AG10803 (cell line): ENCODE results near the gene RHCG.

ENCODE experiments used
- DNase-seq: peaks from one replicate; pipeline ENCODE4 v3.0.0; 2010; ENCODE audit warnings: low read depth
- H3K4me3 ChIP-seq: 2 replicates; pipeline ENCODE4 v1.5.1; 2011; ENCODE audit warnings: mild to moderate bottlenecking, low read length, control low read depth
- TF ChIP-seq, protein P1 (sequence below): conservative IDR thresholded peaks from 2 replicates; pipeline ENCODE4 v1.5.1; 2011; ENCODE audit warnings: mild to moderate bottlenecking, low read length, control low read depth, inconsistent platforms

The RHCG gene

DNA sequence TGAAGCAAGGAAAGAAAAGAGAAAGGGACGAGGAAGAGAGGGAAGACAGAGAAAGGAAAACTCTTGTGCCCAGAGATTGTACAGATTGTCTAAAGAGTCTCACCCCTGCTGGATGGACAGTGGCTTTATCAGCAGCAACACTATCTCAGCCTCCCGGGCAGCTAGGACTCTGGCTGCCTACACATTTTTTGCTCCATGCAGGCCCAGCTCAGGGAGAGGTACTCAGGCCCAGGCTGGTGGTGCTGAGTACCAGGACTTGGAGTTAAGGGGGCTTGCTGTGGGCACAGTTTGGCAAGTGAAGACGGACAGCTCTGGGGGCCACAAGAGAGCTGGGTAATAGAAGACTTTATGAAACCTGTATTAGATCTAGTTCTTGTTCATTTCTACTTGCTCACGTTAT lies 19.1 kb upstream of the RHCG start:
- TF ChIP-seq, protein P1, sequence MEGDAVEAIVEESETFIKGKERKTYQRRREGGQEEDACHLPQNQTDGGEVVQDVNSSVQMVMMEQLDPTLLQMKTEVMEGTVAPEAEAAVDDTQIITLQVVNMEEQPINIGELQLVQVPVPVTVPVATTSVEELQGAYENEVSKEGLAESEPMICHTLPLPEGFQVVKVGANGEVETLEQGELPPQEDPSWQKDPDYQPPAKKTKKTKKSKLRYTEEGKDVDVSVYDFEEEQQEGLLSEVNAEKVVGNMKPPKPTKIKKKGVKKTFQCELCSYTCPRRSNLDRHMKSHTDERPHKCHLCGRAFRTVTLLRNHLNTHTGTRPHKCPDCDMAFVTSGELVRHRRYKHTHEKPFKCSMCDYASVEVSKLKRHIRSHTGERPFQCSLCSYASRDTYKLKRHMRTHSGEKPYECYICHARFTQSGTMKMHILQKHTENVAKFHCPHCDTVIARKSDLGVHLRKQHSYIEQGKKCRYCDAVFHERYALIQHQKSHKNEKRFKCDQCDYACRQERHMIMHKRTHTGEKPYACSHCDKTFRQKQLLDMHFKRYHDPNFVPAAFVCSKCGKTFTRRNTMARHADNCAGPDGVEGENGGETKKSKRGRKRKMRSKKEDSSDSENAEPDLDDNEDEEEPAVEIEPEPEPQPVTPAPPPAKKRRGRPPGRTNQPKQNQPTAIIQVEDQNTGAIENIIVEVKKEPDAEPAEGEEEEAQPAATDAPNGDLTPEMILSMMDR, result no peak
- H3K4me3 ChIP-seq, result no peak overlapping the region
- no peak for DNase-seq

DNA sequence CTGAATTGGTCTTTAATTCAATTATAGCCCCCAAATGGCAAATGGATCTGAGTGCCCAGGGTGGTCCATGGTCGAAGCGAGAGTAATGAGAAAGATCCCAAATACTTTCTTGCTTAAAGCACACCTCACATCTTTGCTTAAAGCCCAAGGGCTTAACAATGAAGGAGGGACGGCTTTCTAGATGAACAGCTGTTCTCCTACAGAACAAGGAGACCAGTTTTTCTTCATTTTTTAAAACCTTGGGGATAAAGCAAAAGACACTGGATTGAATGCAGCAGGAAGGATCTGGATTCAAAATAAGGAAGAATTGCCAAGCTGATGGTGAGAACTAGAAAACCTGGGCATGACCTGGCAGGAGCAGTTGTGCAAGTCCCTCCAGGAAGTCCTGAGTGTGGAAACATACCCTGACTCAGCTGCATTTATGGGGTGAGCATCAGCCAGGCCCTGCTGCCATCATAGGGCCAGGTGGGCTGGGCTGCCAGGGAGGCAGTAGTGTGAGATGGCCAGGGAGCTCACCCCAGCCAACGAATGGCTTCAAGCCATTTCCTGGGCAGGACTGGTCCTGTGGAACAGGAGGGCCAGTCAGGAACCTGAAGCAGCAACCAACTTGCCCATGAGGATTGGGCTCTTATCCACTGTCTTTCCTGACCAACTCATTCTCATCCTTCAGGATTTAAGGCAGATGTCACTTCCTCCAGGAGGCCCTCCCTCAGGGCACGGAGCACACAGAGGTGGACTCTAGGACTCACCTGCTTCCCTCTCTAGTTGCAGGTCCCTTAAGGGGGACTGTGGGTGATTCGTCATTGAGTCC lies 18.4 kb upstream of the RHCG start:
- DNase-seq, result no peak
- TF ChIP-seq, protein P1, result no peak
- H3K4me3 ChIP-seq, result no peak overlapping the region

DNA sequence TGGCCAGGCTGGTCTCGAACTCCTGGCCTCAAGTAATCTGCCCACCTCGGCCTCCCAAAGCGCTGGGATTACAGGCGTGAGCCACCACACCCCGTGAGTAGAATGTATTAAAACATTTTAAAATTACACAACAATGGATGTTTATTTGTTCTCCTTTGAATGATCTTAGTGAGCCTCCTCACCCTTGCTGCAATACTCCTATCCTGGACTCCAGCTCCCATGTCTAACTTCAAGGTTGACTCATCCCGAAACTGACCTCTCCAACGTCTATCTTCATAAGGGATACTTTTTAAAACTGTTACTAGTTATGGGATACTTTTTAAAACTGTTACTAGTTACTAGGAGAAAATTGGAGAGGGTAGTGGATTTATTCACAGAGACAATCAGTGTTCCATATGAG lies 17.8 kb upstream of the RHCG start:
- no peak overlapping the region for H3K4me3 ChIP-seq
- TF ChIP-seq, protein P1, result no peak
- DNase-seq, result no peak

DNA sequence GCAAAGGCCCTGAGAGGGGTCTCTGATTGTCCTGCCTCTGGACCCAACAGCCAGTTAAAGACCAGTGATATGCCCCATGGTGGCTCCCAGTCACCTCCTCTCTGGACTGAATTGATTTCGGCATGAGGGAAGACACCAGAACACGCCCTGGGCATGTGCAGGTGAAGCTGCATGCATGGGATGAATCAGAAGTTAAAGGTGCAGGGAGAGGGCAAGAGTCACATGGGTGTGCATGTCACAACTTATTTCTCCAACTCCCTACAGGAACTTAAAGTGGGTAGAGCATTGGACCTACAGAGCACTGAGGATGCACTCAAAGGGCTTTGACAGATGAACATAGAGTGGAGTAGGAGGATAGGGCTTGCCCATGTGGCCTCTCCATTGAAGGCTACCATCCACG lies 16.9 kb upstream of the RHCG start:
- DNase-seq, result no peak
- TF ChIP-seq, protein P1, result no peak
- no peak overlapping the region for H3K4me3 ChIP-seq

DNA sequence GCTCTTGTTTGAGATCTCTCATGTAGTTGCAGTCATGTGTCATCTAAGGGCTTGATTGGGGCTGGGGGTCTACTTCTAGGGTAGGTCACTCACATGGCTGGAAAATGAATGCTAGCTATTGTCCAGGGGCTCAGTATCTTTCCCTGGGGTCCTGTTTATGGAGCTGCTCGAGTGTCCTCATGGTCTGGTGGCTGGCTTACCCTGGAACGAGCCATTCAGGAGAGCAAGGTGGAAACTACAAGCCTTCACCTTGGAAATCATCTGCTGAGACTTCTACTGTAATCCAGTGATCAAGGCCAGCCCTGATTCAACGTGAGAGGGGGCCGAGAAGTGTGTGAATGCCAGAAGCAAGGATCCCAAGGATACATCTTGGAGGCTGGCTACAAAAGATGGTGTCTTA lies 16.2 kb upstream of the RHCG start:
- DNase-seq, result no peak
- no peak overlapping the region for H3K4me3 ChIP-seq
- TF ChIP-seq, protein P1, result no peak

DNA sequence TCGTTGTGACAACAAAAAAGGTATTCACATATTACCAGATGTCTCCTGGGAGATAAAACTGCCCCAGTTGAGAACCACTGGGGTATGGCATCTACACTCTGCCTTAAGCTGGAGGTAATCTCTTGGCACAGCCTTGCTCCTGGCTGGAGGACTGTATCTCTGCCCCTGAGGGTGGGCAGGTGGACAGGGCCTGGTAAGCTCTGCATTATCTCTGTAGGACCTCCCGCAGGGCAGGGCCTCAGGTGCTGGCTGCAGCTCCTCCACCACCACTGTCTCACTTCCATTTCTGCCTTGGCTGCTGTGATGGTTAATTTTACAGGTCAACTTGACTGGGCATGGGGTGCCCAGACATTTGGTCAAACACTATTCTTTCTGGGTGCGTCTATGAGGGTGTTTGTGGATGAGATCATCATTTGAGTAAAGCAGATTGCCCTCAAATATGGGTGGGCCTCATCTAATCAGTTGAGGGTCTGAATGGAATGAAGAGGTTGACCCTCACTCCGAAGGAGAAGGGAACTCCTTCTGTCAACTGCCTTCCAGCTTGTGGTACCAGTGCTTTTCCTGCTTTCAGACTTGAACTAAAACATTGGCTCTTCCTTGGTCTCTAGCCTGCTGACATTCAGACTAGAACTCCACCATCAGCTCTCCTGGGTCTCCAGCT lies 9.8 kb upstream of the RHCG start:
- TF ChIP-seq, protein P1, result no peak
- DNase-seq, result no peak
- no peak overlapping the region for H3K4me3 ChIP-seq

DNA sequence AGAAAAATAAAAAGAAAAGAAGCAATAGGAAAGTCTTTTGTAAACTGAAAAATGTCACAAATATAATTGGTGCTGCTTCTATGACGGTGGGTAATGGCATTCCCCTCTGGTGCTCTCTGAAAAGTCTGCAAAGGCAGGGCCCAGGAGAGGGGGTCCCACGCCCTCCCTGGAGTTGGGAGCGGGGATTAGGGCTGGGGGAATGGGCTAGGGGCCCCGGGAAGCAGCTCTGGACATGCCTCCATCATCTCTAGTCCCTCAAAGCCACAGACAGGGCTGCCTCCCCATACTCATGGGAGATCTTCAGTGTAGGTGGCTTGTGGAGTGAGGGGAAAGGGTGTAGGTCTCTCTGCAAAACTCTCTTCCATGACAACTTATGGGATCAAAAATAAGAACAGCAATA lies 7.8 kb upstream of the RHCG start:
- TF ChIP-seq, protein P1, result no peak
- DNase-seq, result no peak
- no peak overlapping the region for H3K4me3 ChIP-seq
